Muscle of back (tissue), 11 donors: ENCODE measurements around the gene MAN1C1. TPM values are rescaled to one million over a fixed set of nuclear protein-coding genes. Genes with fewer than 3 reads are reported as not detected.

Experiments
- DNase-seq, 3 donors: peaks; one replicate each; pipeline versions ENCODE4 v3.0.0 to v3.0.0-alpha.2; 2013
- polyA plus RNA-seq, 10 donors: library from polyadenylated mRNA; unstranded; fragments of 120-200 nt; gene quantifications; one replicate each; pipeline ENCODE4 v1.2.1, GENCODE V29; 2013; ENCODE audit not compliant: insufficient read length in 10 of 10

MAN1C1 gene
- polyA plus RNA-seq, 10 donors: 9.1 to 15.4 (median 12.1) TPM

- DNase-seq: peak in 2 of 3 donors; percentile 75 to 88
Observed at GRCh38 chr1:25799935-25800702, 183.5 kb downstream of the MAN1C1 start, which contains the start of gene SELENON. SELENON (plus strand) TSS chr1:25800193; CDS start chr1:25800231, 38 bp downstream.

- no peak for DNase-seq
Observed at GRCh38 chr1:25800703-25801377, 184.2 kb downstream of the MAN1C1 start.

GRCh38 chr1:25802915-25803314 lies 186.3 kb downstream of the MAN1C1 start:
- DNase-seq: no peak

- DNase-seq: no peak
Observed at GRCh38 chr1:25803368-25803767, 186.8 kb downstream of the MAN1C1 start.

GRCh38 chr1:25804244-25804963 lies 187.8 kb downstream of the MAN1C1 start:
- no peak for DNase-seq

- no peak for DNase-seq
Observed at GRCh38 chr1:25804964-25805862, 188.6 kb downstream of the MAN1C1 start.

GRCh38 chr1:25805863-25806225 lies 189.3 kb downstream of the MAN1C1 start:
- DNase-seq: no peak

GRCh38 chr1:25806418-25806817 lies 189.8 kb downstream of the MAN1C1 start:
- DNase-seq: peak in 1 of 3 donors; percentile 56

- no peak for DNase-seq
Observed at GRCh38 chr1:25807480-25808390, 191.1 kb downstream of the MAN1C1 start.

GRCh38 chr1:25808481-25809244 lies 192.1 kb downstream of the MAN1C1 start:
- no peak for DNase-seq

GRCh38 chr1:25809283-25809926 lies 192.8 kb downstream of the MAN1C1 start:
- DNase-seq: no peak

- DNase-seq: no peak
Observed at GRCh38 chr1:25809929-25810328, 193.3 kb downstream of the MAN1C1 start.

GRCh38 chr1:25810341-25811299 lies 194.0 kb downstream of the MAN1C1 start:
- DNase-seq: peak in 2 of 3 donors; percentile 66 to 76

GRCh38 chr1:25811384-25812082 lies 194.9 kb downstream of the MAN1C1 start:
- no peak for DNase-seq

GRCh38 chr1:25813071-25813733 lies 196.6 kb downstream of the MAN1C1 start:
- DNase-seq: no peak

- DNase-seq: no peak
Observed at GRCh38 chr1:25813734-25814471, 197.3 kb downstream of the MAN1C1 start.
